BE2C (cell line): ENCODE data around the gene ANKRD22.

Experiments used
- DNase-seq: peaks from one replicate; pipeline ENCODE4 v3.0.0-alpha.2; 2020
- H3K27me3 ChIP-seq: fragments of 250-450 bp; sonication (Bioruptor Pico); 2 replicates; pipeline ENCODE4 v1.5.1; 2020; ENCODE audit warnings: mild to moderate bottlenecking
- H3K36me3 ChIP-seq: fragments of 250-450 bp; sonication (Bioruptor Pico); 2 replicates; pipeline ENCODE4 v1.5.1; 2020; ENCODE audit warnings: mild to moderate bottlenecking
- H3K4me1 ChIP-seq: fragments of 250-450 bp; sonication (Bioruptor Pico); 2 replicates; pipeline ENCODE4 v1.5.1; 2020
- H3K4me3 ChIP-seq: 2 replicates; pipeline ENCODE4 v1.5.1; 2011; ENCODE audit warnings: low read depth, low read length
- H3K9me3 ChIP-seq: fragments of 250-450 bp; sonication (Bioruptor Pico); 2 replicates; pipeline ENCODE4 v1.5.1; 2020
- TF ChIP-seq, protein P1 (sequence below): IDR thresholded peaks from 2 replicates; pipeline ENCODE4 v1.5.1; 2012; ENCODE audit warnings: mild to moderate bottlenecking, low read depth, low read length

ANKRD22 gene

DNA sequence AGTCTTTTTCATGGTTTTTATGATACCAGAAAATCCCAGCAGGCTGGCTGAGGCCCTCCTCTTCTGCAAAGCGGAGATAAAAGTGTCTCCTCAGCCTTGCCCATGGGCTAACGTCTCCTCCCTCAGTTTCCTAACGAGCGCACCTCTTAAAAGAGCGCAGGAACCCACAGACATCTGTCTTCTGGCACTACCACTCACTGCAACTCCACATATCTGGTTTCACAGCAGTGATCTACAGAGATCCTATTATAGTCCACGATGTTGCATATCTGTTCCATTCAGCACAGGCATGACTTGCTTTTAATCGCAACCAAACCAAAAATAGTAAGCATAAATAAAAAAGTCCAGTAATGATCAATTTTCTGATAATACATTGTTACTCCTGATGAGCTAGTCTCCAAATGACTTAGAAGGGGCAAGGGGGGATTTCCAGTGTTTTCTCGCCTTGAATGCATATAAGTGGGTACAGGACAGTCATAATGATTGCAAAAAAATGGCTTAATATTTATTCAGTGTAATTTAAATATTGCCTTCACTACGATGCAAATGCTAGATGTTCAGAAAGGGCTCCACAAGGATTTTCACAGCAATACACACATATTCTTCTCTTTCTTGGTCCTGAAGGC lies 20.9 kb downstream of the ANKRD22 start:
- peaks cover under 1% of the 10 kb centered on the region; the same call in 1 of the 2 replicates for H3K4me1 ChIP-seq
- no peak for DNase-seq
- H3K36me3 ChIP-seq: no peaks in the 10 kb centered on the region
- TF ChIP-seq, protein P1, sequence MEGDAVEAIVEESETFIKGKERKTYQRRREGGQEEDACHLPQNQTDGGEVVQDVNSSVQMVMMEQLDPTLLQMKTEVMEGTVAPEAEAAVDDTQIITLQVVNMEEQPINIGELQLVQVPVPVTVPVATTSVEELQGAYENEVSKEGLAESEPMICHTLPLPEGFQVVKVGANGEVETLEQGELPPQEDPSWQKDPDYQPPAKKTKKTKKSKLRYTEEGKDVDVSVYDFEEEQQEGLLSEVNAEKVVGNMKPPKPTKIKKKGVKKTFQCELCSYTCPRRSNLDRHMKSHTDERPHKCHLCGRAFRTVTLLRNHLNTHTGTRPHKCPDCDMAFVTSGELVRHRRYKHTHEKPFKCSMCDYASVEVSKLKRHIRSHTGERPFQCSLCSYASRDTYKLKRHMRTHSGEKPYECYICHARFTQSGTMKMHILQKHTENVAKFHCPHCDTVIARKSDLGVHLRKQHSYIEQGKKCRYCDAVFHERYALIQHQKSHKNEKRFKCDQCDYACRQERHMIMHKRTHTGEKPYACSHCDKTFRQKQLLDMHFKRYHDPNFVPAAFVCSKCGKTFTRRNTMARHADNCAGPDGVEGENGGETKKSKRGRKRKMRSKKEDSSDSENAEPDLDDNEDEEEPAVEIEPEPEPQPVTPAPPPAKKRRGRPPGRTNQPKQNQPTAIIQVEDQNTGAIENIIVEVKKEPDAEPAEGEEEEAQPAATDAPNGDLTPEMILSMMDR: no peak
- H3K4me3 ChIP-seq: no peak overlapping the region
- H3K9me3 ChIP-seq: no peaks in the 10 kb centered on the region
- no peaks in the 10 kb centered on the region for H3K27me3 ChIP-seq

DNA sequence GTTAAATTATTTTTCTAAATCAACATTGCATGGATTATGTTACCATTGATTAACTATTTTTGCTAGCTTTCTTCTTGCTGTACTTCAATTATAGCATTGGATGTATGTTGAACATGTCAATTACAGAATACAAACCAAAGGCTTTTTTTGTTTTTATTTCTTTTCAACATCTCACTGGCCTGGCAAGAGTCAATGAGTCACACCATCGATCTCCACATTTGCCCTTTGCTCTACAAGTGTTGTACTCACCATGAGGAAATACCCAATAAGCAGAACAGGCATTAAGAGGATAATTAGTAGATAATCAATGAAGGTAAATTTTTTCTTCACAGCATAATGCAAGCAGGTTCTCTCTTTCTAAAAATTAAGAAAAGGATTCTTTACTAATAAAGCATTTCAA lies 23.3 kb downstream of the ANKRD22 start:
- TF ChIP-seq, protein P1: no peak
- no peaks in the 10 kb centered on the region for H3K27me3 ChIP-seq
- H3K4me3 ChIP-seq: no peak overlapping the region
- H3K9me3 ChIP-seq: no peaks in the 10 kb centered on the region
- no peaks in the 10 kb centered on the region for H3K36me3 ChIP-seq
- DNase-seq: no peak
- H3K4me1 ChIP-seq: no peaks in the 10 kb centered on the region

DNA sequence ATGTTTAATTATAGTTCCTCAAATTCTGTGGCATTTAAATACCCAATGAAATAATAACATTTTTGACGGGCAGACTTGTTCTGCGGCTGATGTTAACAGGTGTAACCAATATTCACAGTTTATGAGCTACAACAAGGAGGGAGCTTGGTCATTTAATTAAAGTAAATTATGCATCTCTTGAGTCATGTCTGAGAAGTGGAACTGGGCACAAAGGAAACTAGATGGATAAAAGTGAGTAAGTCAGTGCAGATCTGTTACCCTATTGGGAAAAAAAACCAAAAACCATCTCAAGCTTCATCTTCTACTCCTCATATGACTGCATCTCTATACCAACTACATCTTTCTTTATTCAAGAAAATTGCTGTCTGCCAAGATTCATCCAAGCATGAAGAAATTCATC lies 24.0 kb downstream of the ANKRD22 start:
- H3K27me3 ChIP-seq: no peaks in the 10 kb centered on the region
- no peak for DNase-seq
- no peaks in the 10 kb centered on the region for H3K36me3 ChIP-seq
- no peak overlapping the region for H3K4me3 ChIP-seq
- no peaks in the 10 kb centered on the region for H3K4me1 ChIP-seq
- no peaks in the 10 kb centered on the region for H3K9me3 ChIP-seq
- TF ChIP-seq, protein P1: no peak

DNA sequence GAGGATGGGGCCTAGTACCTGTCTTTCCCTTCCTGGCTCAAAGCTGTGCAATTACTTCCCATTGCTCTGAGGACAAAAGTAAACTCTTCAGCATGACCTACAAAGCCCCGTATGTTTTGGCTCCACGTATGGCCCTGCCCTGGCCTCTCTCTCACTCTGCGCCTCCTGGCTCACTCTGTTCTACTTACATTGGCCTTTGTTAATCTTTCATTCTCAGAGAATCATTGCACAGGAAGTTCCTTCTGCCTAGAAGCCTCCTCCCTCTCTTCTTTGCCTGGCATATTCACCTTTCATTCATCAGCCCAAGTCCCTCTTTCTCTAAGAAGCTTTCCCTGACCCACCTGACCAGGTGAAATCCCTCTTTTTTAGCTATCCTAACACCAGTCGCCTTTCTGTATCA lies 25.3 kb downstream of the ANKRD22 start:
- Histone ChIP-seq H3K4me1 (no peaks in the 10 kb centered on the region), H3K4me3 (no peak overlapping the region), H3K36me3 (no peaks in the 10 kb centered on the region), H3K9me3 (no peaks in the 10 kb centered on the region), H3K27me3 (no peaks in the 10 kb centered on the region)
- no peak for DNase-seq
- TF ChIP-seq, protein P1: no peak

DNA sequence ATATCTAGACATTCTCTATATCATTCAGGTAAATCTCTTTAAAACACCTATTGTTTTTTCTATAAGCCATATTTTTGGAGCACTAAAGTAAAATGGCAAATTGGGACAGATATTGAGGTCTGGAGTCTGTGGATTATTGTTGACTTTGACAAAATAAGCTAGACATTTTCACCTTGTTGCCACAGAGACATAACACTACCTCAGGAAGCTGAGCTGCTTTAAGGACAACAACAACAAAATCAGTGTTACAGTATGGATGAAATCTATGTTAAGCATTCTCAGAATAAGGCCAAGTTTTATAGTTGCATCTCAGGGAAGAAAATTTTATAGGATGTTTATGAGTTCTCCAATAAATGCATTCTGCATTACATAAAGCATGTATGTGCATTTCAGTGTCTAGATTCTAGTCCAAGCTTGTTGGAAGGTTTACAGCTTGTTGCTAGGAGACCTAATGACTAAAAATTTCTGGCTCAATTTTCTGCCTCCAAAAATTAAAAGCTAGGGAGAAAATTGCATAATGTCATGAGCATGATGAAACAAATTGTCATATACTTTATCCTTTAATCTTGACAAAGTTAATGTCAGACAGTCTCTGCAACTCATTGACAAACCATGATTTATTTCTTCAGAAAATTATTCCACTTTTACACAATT lies 30.8 kb downstream of the ANKRD22 start:
- Histone ChIP-seq H3K27me3 (no peaks in the 10 kb centered on the region), H3K9me3 (no peaks in the 10 kb centered on the region), H3K36me3 (no peaks in the 10 kb centered on the region), H3K4me1 (no peaks in the 10 kb centered on the region), H3K4me3 (no peak overlapping the region)
- TF ChIP-seq, protein P1: no peak
- DNase-seq: no peak

DNA sequence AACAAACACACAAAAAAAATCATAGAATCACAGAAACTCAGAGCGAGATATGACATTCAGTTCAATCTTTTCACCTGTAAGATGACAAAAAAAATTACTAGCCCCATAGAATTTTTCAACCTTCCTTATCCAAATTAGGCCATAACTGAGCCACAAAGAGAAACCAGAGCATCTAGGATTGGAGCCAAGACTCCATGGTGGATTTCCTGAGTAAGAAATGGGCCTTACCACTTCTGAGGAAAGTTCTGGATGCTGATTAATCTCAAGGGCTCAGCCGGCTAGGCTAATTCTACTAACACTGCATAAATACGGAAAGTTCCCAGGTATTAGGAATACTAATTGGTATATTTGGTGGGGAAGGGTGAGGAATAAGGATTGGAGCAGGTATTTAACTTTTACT lies 32.4 kb downstream of the ANKRD22 start:
- H3K9me3 ChIP-seq: no peaks in the 10 kb centered on the region
- no peaks in the 10 kb centered on the region for H3K36me3 ChIP-seq
- H3K27me3 ChIP-seq: no peaks in the 10 kb centered on the region
- no peak overlapping the region for H3K4me3 ChIP-seq
- TF ChIP-seq, protein P1: no peak
- H3K4me1 ChIP-seq: no peaks in the 10 kb centered on the region
- DNase-seq: no peak
